H9 (cell line): ENCODE data around the gene CRELD2. TPM values are rescaled to one million over a fixed set of nuclear protein-coding genes. Genes with fewer than 3 reads are reported as not detected.

ENCODE experiments used
- DNase-seq: peaks from one replicate; pipeline ENCODE4 v3.0.0-alpha.2; 2017
- H2AFZ ChIP-seq: one replicate; pipeline ENCODE4 v1.6.1; 2013; ENCODE audit warnings: mild to moderate bottlenecking, low read length, control low read depth, moderate library complexity
- H2AK5ac ChIP-seq: 2 replicates; pipeline ENCODE4 v1.6.1; 2013; ENCODE audit warnings: low read length, control low read depth, mixed read lengths; ENCODE audit not compliant: insufficient read length
- H2BK120ac ChIP-seq: one replicate; pipeline ENCODE4 v1.6.1; 2013; ENCODE audit warnings: low read depth, mild to moderate bottlenecking, low read length, control low read depth, inconsistent platforms; ENCODE audit not compliant: poor library complexity, severe bottlenecking
- H2BK12ac ChIP-seq: 2 replicates; pipeline ENCODE4 v1.6.1; 2013; ENCODE audit warnings: low read length, control low read depth, mixed read lengths, low read depth; ENCODE audit not compliant: insufficient read length
- H2BK15ac ChIP-seq: 2 replicates; pipeline ENCODE4 v1.6.1; 2013; ENCODE audit warnings: low read depth, low read length, control low read depth
- H2BK20ac ChIP-seq: one replicate; pipeline ENCODE4 v1.6.1; 2013; ENCODE audit warnings: low read depth, mild to moderate bottlenecking, low read length, control low read depth, inconsistent platforms; ENCODE audit not compliant: poor library complexity, severe bottlenecking
- H2BK5ac ChIP-seq: 2 replicates; pipeline ENCODE4 v1.6.1; 2013; ENCODE audit warnings: low read length, control low read depth, mixed read lengths; ENCODE audit not compliant: insufficient read length
- H3K14ac ChIP-seq: 2 replicates; pipeline ENCODE4 v1.6.1; 2013; ENCODE audit warnings: low read length, control low read depth; ENCODE audit not compliant: insufficient read depth
- H3K18ac ChIP-seq: 2 replicates; pipeline ENCODE4 v1.6.1; 2013; ENCODE audit warnings: low read depth, mild to moderate bottlenecking, mixed read lengths, low read length, control low read depth; ENCODE audit not compliant: insufficient read length
- H3K23ac ChIP-seq: 2 replicates; pipeline ENCODE4 v1.6.1; 2013; ENCODE audit warnings: low read length, control low read depth, mixed read lengths, low read depth; ENCODE audit not compliant: insufficient read length
- H3K23me2 ChIP-seq: 2 replicates; pipeline ENCODE4 v1.6.1; 2013; ENCODE audit warnings: low read depth, mild to moderate bottlenecking, mixed read lengths, low read length, control low read depth; ENCODE audit not compliant: insufficient read length, poor library complexity, severe bottlenecking
- H3K27ac ChIP-seq: 2 replicates; pipeline ENCODE4 v1.5.1; 2013; ENCODE audit warnings: low read length, control low read depth, mixed read lengths, low read depth; ENCODE audit not compliant: insufficient read length
- H3K27me3 ChIP-seq: 2 replicates; pipeline ENCODE4 v1.6.1; 2013; ENCODE audit warnings: low read length, control low read depth, inconsistent platforms; ENCODE audit not compliant: insufficient read depth
- H3K4ac ChIP-seq: 2 replicates; pipeline ENCODE4 v1.6.1; 2013; ENCODE audit warnings: low read depth, mild to moderate bottlenecking, control low read depth, inconsistent platforms, low read length, moderate library complexity
- H3K4me1 ChIP-seq: 2 replicates; pipeline ENCODE4 v1.6.1; 2013; ENCODE audit warnings: low read length, control low read depth, inconsistent platforms; ENCODE audit not compliant: insufficient read depth
- H3K4me2 ChIP-seq: 2 replicates; pipeline ENCODE4 v1.6.1; 2013; ENCODE audit warnings: low read length, control low read depth, mixed read lengths; ENCODE audit not compliant: insufficient read length, insufficient read depth
- H3K56ac ChIP-seq: 2 replicates; pipeline ENCODE4 v1.6.1; 2013; ENCODE audit warnings: low read depth, mild to moderate bottlenecking, mixed read lengths, low read length, control low read depth; ENCODE audit not compliant: insufficient read length
- H3K79me1 ChIP-seq: 2 replicates; pipeline ENCODE4 v1.6.1; 2013; ENCODE audit warnings: low read depth, mild to moderate bottlenecking, moderate library complexity, low read length, control low read depth, inconsistent platforms; ENCODE audit not compliant: insufficient read depth, poor library complexity, severe bottlenecking
- H3K79me2 ChIP-seq: 2 replicates; pipeline ENCODE4 v1.6.1; 2013; ENCODE audit warnings: low read length, control low read depth, inconsistent platforms; ENCODE audit not compliant: insufficient read depth
- H3K9ac ChIP-seq: 2 replicates; pipeline ENCODE4 v1.6.1; 2013; ENCODE audit warnings: low read length, control low read depth, mixed read lengths; ENCODE audit not compliant: insufficient read length; ENCODE audit errors: extremely low read depth
- H3K9me3 ChIP-seq: one replicate; pipeline ENCODE4 v1.6.1; 2013; ENCODE audit warnings: low read depth, low read length, inconsistent platforms; ENCODE audit not compliant: control insufficient read depth
- H3T11ph ChIP-seq: one replicate; pipeline ENCODE4 v1.6.1; 2013; ENCODE audit warnings: mild to moderate bottlenecking, low read length, control low read depth, inconsistent platforms
- H4K20me1 ChIP-seq: one replicate; pipeline ENCODE4 v1.6.1; 2013; ENCODE audit not compliant: control insufficient read depth, insufficient read length, insufficient read depth
- H4K5ac ChIP-seq: 2 replicates; pipeline ENCODE4 v1.6.1; 2013; ENCODE audit warnings: low read depth, mild to moderate bottlenecking, mixed read lengths, low read length, control low read depth; ENCODE audit not compliant: insufficient read length
- H4K8ac ChIP-seq: replicated peaks from 2 replicates; pipeline ENCODE4 v1.6.1; 2013; ENCODE audit warnings: low read length, control low read depth, mixed read lengths, low read depth; ENCODE audit not compliant: insufficient read length
- H4K91ac ChIP-seq: 2 replicates; pipeline ENCODE4 v1.6.1; 2013; ENCODE audit warnings: low read depth, mild to moderate bottlenecking, moderate library complexity, mixed read lengths, low read length, control low read depth; ENCODE audit not compliant: insufficient read length
- H3K27ac Mint-ChIP-seq, 3 experiments: 2 replicates in 2 of 3; 3 replicates in 1 of 3; pipeline ENCODE4 v1.8.0; 2020 to 2021; ENCODE audit warnings: mixed read lengths in 3 of 3, mild to moderate bottlenecking in 1 of 3, moderate library complexity in 1 of 3
- H3K27me3 Mint-ChIP-seq: 2 replicates; pipeline ENCODE4 v1.8.0; 2021; ENCODE audit warnings: low read depth, mild to moderate bottlenecking, moderate library complexity, mixed read lengths
- H3K36me3 Mint-ChIP-seq, 3 experiments: 2 replicates in 2 of 3; 3 replicates in 1 of 3; pipeline ENCODE4 v1.8.0; 2020 to 2021; ENCODE audit warnings: low read depth in 3 of 3, mixed read lengths in 3 of 3; ENCODE audit not compliant: insufficient read depth in 1 of 3
- H3K4me1 Mint-ChIP-seq, 2 experiments: 2 replicates each; pipeline ENCODE4 v1.8.0; 2020; ENCODE audit warnings: mixed read lengths in 2 of 2
- H3K4me3 Mint-ChIP-seq, 2 experiments: 2 replicates in 1 of 2; 3 replicates in 1 of 2; pipeline ENCODE4 v1.8.0; 2020 to 2021; ENCODE audit warnings: mild to moderate bottlenecking in 2 of 2, mixed read lengths in 2 of 2, moderate library complexity in 1 of 2
- H3K9me3 Mint-ChIP-seq, 2 experiments: 2 replicates in 1 of 2; 3 replicates in 1 of 2; pipeline ENCODE4 v1.8.0; 2020; ENCODE audit warnings: mild to moderate bottlenecking in 2 of 2, mixed read lengths in 2 of 2, moderate library complexity in 1 of 2
- WGBS: extraction: QIAGEN DNeasy Blood & Tissue Kit; methylation state at CpG from one replicate; pipeline ENCODE4 v1.1.7; 2013; ENCODE audit warnings: missing lambda C conversion rate, low lambda C conversion rate, mixed read lengths; ENCODE audit not compliant: insufficient read length; ENCODE audit errors: extremely low coverage; 5-methylcytosine and 5-hydroxymethylcytosine counted together
- total RNA-seq: library from RNA; stranded (reverse); gene quantifications from 2 replicates; pipeline ENCODE4 v1.2.1, GENCODE V29; 2021
- TF ChIP-seq, protein P1 (sequence below): fragments of 200-600 bp; sonication (generic); conservative IDR thresholded peaks from 3 replicates; pipeline ENCODE4 v1.8.0; 2021; ENCODE audit warnings: antibody characterized with exemption, mild to moderate bottlenecking

Gene CRELD2
- total RNA-seq, 1 experiment from 2014 or later = 34.7 TPM

DNA sequence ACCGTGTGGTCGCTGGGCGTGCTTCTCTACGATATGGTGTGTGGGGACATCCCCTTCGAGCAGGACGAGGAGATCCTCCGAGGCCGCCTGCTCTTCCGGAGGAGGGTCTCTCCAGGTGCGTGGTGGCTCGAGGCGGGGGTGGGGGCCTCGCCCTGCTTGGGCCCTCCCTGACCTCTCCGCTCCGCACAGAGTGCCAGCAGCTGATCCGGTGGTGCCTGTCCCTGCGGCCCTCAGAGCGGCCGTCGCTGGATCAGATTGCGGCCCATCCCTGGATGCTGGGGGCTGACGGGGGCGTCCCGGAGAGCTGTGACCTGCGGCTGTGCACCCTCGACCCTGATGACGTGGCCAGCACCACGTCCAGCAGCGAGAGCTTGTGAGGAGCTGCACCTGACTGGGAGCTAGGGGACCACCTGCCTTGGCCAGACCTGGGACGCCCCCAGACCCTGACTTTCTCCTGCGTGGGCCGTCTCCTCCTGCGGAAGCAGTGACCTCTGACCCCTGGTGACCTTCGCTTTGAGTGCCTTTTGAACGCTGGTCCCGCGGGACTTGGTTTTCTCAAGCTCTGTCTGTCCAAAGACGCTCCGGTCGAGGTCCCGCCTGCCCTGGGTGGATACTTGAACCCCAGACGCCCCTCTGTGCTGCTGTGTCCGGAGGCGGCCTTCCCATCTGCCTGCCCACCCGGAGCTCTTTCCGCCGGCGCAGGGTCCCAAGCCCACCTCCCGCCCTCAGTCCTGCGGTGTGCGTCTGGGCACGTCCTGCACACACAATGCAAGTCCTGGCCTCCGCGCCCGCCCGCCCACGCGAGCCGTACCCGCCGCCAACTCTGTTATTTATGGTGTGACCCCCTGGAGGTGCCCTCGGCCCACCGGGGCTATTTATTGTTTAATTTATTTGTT, 44.6 kb downstream of the CRELD2 start:
- H2BK12ac ChIP-seq = no peak overlapping the region
- H2BK120ac ChIP-seq = no peak overlapping the region
- H2AK5ac ChIP-seq = no peak overlapping the region
- H3K9ac ChIP-seq = no peak overlapping the region
- peak overlapping the region; percentile 83 for H3K18ac ChIP-seq
- Mint-ChIP-seq H3K9me3 (no peaks in the 10 kb centered on the region), H3K4me3 (peak overlapping the region; percentile 58 to 76), H3K27ac (peak overlapping the region in 2 of 3 experiments; percentile 70 to 90; a peak in 2 of 7 replicates), H3K27me3 (peaks cover 4% of the 10 kb centered on the region), H3K4me1 (peaks cover 2 to 10% of the 10 kb centered on the region in 2 experiments; a peak in 2 of 4 replicates), H3K36me3 (peaks cover 8 to 17% (median 14%) of the 10 kb centered on the region in 3 experiments; a peak in 5 of 7 replicates)
- no peak overlapping the region for H2AFZ ChIP-seq
- no peak overlapping the region for H2BK5ac ChIP-seq
- no peaks in the 10 kb centered on the region for H3K27me3 ChIP-seq
- TF ChIP-seq, protein P1, sequence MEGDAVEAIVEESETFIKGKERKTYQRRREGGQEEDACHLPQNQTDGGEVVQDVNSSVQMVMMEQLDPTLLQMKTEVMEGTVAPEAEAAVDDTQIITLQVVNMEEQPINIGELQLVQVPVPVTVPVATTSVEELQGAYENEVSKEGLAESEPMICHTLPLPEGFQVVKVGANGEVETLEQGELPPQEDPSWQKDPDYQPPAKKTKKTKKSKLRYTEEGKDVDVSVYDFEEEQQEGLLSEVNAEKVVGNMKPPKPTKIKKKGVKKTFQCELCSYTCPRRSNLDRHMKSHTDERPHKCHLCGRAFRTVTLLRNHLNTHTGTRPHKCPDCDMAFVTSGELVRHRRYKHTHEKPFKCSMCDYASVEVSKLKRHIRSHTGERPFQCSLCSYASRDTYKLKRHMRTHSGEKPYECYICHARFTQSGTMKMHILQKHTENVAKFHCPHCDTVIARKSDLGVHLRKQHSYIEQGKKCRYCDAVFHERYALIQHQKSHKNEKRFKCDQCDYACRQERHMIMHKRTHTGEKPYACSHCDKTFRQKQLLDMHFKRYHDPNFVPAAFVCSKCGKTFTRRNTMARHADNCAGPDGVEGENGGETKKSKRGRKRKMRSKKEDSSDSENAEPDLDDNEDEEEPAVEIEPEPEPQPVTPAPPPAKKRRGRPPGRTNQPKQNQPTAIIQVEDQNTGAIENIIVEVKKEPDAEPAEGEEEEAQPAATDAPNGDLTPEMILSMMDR = no peak
- no peak overlapping the region for H2BK20ac ChIP-seq
- H3T11ph ChIP-seq = no peak overlapping the region
- H3K27ac ChIP-seq = no peak overlapping the region
- H3K4me1 ChIP-seq = no peaks in the 10 kb centered on the region
- no peak overlapping the region for H3K23ac ChIP-seq
- H4K20me1 ChIP-seq = no peaks in the 10 kb centered on the region
- no peaks in the 10 kb centered on the region for H3K9me3 ChIP-seq
- peak; percentile 26 for DNase-seq
- H3K4ac ChIP-seq = no peak overlapping the region; the same call in 1 of the 2 replicates
- H4K5ac ChIP-seq = no peak overlapping the region
- no CpG with 5 or more reads among the region's 63 CpGs for WGBS
- no peak overlapping the region for H2BK15ac ChIP-seq
- peak overlapping the region; percentile 79 for H4K91ac ChIP-seq
- peak overlapping the region; percentile 23 for H3K4me2 ChIP-seq
- H3K79me1 ChIP-seq = peaks cover 6% of the 10 kb centered on the region
- H3K79me2 ChIP-seq = peaks cover 3% of the 10 kb centered on the region; the same call in 1 of the 2 replicates
- peak overlapping the region; percentile 76 for H3K14ac ChIP-seq
- no peaks in the 10 kb centered on the region for H3K23me2 ChIP-seq
- no peak overlapping the region for H4K8ac ChIP-seq
- H3K56ac ChIP-seq = no peak overlapping the region
